Kidney capillary endothelial cell (primary cell): ENCODE results near the gene GLS.
"Not testable (repeated sequence)": the region's sequence is repeated elsewhere in the genome, so short reads cannot be mapped to it uniquely, and the experiment has no call there.

Experiments
- DNase-seq: peaks from one replicate; pipeline ENCODE4 v3.0.0-alpha.2; 2018; ENCODE audit warnings: low spot score

Gene GLS

DNA sequence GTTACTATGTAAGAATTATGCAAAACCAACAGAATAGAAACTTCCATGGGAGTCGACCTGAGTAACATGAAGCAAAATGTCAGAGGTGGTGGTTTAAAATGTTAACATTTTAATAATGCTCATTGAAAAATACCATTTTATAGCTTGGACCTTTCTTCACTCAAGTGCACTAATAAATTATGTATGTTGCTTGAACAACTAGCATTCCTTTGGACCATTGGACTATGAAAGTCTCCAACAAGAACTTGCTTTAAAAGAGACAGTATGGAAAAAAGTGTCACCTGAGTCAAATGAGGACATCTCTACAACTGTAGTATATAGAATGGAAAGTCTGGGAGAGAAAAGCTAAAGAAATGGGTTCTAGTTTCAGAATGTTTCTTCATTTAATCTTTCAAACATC lies 51.9 kb downstream of the GLS start:
- DNase-seq: no peak

GRCh38 chr2:190933361-190933760 lies 52.7 kb downstream of the GLS start:
- no peak for DNase-seq

DNA sequence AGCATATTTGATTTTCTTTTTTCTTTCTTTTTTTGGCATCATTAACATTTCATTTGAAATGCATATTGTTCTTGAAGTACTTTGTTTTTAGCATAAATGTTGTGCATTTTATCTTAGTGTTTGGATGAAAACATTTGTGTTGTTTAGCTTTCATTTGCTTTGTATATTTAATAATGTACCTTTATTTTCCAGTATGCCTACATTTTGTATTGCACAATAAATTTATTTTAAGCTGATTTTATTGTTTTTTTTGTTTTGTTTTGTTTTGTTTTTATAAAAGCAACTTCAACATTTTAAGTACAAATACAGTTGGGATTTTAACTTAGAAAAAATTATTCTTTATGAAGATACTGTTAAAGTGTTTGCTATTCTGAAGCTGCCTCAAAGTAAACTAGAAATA lies 54.4 kb downstream of the GLS start:
- DNase-seq: no peak

- DNase-seq: no peak
Observed at GRCh38 chr2:190938771-190939335, 58.2 kb downstream of the GLS start.

GRCh38 chr2:190940454-190940853 lies 59.8 kb downstream of the GLS start:
- DNase-seq: no peak

GRCh38 chr2:190941571-190941970 lies 61.0 kb downstream of the GLS start:
- DNase-seq: no peak

DNA sequence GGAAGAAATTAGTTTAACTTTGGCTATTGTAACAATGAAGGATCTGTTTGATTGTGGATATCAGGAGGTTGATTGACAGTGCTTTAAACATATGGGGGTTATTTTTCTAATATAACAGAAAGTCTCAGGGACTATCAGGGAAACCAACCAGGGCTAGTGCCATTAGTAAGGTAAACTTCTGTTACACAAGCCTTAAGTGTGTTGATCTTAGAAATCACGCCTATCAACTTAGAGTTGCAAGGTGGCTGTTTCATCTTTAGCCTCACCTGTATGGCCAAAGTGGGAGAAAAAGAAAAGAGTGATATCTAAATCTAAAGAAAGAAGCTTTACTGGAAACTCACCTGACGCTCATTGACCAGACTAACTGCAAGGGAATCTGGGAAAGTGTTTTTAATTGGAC lies 62.1 kb downstream of the GLS start:
- DNase-seq: no peak

DNA sequence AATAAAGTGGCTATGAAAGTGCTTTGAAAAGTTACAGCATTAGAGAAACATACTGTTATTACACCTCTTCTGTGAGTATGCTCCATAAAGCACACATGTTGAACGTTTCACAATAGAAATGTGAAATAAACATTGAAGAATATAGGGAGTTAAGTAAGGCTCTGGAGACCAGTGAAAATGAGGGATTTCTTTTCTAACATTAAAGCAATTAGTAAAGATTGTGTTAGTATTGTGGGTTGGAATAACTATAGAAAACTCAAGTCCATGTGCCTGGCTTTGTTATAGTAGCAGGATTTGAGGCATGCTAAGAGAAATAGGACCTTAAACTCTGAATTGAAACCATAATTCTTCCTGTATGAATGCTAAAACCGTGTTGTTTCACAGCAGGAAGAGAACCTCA lies 63.1 kb downstream of the GLS start:
- DNase-seq: no peak

GRCh38 chr2:190947141-190947540 lies 66.5 kb downstream of the GLS start:
- no peak for DNase-seq

DNA sequence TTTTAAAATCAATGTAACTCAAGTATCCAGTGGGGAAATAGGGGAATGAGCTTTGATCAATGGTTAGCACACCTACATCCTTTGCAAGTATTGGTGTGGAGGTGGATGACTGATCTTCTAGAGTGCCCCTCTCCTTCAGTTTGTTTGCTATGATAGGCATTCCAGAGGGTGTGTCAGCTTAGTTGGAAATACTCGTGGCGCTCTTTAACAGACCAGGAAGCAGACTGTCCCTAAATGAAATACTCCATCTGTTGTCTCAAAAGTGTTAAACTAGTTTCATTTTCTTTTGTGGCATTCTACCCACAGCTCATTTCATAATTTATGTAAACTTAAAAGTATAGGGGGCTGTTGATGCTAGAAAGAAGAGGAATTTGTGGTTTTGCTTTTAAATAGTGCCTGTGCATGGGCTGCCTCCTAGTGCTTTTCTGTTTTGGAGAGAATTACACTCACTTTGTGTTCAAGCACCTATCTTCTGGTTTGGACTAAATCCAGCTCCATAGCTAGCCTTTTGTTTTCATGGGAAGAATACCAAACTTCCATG lies 67.2 kb downstream of the GLS start:
- DNase-seq: no peak

DNA sequence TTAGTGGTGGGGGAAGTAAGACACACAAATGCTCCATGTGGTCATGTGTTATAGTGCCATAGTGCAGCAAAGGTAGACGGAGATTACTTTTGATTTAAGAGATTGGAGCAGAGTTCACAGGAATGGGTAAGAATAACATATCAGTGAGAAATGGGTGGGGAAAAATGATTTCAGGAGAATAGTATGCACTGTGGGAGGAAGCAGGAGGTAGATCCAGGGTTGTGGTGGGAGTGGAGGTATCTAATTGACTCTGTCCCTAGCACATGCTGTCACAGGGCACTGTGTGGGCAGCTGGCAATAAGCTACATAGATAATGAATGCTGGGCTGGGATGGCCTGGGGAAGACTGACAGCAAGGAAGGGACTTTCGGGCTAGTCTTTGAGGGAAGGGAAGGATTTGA lies 68.0 kb downstream of the GLS start:
- DNase-seq: no peak

DNA sequence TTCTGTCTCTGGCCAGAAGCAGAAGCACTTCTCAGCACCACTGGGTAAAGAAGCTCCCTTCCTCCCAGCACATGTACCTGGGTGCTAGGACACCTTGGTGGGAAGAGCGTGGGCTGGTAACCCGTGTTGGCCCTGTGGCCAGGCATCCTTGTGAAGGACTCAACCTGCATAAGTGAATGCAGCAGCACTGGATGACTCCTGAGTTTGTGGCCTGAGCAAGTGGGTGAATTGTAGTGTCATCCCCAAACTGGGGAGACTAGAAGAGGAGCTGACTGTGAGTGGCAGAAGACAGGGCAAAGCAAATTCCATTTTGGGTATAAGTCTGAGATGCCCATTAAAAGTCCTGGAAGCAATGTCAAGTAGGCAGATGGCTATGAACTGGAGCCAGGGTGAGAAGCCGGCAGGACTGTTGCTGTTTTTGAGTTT lies 70.0 kb downstream of the GLS start:
- no peak for DNase-seq

GRCh38 chr2:190953257-190953656 lies 72.6 kb downstream of the GLS start:
- no peak for DNase-seq

DNA sequence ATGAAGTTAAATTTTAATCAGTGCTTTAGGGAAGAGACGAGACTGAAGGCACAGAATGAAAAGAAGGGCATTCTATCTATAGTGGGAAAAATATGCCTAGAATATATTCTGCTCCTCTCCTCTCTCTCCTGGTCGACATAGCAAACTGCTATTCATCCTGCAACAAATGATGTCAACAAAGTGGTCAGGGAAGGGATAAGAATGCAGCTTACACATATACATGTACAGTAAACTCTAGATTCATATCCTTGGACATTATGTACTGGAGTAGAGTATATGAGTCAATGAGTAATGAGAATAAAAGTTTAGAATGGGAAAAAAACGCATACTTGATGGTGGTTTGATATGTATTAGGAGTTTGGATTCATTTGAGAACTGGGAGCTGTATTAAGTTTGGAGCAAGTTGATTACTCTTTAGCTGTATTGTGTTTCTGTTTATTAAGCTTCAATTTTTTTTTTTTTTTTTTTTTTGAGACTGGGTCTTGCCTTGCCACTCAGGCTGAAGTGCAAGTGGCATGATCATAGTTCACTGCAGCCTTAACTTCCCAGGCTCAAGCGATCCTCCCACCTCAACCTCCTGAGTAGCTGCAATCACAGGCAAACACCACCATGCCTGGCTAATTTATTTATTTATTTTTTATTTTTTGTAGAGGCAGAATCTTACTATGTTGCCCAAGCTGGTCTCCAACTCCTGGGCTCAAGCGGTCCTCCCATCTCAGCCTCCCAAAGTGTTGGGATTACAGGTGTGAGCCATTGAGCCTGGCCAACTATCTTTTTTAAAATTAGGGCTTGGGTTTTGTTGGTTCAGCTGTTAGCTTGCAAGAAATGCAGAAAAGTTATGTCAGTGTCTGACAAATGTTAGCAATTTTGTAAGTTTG lies 79.5 kb downstream of the GLS start:
- DNase-seq: no peak

GRCh38 chr2:190961117-190961516 lies 80.5 kb downstream of the GLS start:
- not testable (repeated sequence) for DNase-seq

DNA sequence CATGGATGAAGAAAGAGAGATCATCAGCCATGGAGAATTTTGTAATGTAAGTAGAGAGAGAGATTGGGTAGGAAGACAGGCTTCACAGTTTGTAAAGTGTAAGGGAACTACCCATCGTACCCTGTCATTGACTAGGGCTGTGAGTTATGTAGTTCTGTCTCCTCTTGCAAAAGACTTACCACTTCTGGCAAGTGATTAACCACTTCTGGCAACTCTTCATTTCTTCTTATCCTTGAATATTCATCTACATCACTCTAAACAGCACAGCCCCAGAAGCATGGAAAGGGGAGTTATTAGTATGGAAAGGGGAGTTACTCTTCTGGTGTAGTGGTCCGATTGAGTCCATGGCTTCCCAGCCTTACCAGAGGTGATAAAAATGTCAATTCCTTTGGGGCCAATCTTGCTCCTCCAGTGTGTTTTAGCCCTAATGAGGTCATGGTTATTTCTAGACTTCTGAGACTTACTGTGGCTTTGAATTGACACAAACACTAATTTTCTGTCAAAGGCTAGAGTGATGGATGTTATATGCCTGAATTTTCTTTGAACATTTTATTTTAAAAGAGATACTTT lies 81.4 kb downstream of the GLS start:
- no peak for DNase-seq

DNA sequence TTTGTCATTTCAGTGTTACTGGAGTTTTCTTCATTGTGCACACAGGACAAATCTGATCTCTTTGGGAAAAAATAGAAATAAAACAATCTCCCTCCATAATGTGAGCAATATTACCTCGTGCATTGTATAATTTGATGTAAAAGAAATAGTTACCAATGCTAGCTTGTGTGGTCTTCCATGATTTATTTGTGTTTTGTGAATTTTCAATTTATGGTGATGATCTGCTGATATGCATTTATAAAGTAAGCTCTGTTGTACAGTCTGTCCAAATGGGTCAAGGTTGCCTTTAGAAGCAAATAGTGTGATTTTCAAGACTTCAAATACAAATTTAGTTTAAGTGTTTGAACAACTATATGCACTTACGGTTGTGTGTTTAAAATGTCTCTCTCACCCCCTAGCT lies 82.5 kb downstream of the GLS start:
- DNase-seq: no peak

DNA sequence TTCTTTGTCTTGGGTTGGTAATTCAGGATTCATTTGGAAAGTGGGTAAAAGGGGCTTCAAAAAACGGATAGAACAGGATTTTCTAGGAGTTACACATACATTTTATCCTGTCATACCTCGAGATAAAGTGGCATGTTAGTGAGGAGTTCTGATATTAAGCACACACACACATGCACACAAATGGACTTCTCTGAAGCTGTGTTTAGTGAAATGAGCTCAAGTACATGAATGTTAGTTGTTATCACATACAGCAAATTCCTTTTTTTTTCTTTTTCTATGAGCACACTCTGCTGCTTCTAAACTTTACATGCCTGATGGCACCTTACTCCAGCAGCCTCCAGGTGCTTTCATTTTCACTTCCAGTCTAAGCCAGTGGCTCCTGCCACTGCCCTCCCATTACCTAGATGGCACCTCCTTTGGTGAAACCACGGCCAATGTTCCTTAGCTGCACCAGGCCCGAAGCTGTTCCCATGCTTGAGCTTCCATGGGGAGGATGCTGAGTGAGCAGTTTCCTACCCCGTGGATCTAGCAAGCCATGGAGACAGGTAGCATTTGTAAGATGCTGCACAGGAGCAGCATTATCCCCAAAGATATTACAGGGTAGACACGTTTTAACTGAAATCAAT lies 83.7 kb downstream of the GLS start:
- DNase-seq: no peak

GRCh38 chr2:190965580-190966222 lies 85.1 kb downstream of the GLS start:
- DNase-seq: no peak

DNA sequence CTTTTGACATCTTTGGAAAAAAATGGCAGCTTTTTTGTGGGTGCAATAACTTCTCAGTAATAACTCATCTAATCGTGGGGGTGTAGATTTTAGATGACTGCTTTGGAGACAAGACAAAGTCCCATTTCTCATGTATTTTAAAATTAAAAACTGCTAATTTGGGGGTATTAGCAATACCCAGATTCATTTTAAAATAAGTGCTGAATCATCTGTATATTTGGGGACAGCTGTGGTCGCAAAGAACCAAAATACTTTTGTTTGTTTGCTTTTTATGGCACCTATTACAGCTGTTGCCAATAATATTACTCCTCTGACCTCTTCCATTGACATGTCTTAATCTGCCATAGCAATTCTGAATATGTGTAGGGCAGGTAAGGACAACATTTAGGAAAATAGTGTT lies 87.9 kb downstream of the GLS start:
- DNase-seq: no peak

DNA sequence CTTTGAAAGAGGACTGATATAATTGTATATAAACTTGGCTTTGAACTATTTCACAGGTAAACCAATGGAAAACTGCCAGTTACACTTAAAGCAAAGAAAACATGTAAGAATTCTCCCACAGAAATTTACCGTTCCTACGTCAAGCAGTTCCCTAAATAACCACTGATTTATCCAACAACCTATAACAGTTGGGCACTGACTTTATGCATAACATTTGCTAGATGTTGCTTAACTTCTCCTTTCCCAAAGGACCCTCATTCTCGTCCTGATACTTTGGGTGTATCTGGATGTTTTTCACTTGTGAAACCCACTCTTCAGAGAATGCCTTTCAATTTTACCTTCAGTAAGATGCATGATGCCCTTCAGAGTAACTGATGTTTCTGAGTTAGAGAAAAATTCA lies 89.5 kb downstream of the GLS start:
- no peak for DNase-seq

DNA sequence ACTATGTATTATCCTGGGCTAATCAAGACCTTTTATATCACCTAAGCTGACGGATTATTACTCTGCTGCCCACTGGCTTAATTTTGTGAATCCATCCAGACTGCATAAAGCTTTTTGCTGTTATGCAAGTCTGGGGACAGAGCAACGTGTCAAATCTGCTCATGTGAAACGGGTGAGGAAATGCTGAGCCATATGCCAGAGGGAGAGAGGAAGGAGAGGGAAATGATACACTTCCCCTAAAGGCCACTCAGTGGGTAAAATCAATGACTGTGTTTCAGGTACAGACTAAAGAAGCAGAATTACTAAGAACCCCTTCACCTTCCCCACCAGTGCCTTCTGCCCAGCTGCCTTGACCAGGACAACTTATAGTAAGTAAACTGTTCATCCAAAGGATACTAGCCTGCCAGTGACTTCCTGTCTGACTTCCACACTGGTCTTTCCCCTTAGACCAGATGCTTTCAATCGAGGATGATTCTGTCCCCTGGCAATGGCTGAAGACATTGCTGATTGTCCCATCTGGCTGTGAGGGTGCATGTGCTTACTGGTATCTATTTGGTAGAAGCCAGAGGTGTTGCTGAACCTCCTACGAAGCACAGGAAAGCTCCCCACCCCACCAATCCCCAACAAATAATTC lies 90.4 kb downstream of the GLS start:
- peak; percentile 79 for DNase-seq
